MM.1S (cell line): ENCODE data around the gene HOXC9.

ENCODE experiments used
- DNase-seq: peaks from one replicate; pipeline ENCODE4 v3.0.0-alpha.2; 2015
- H2AFZ ChIP-seq: fragments of 300-600 bp; sonication (generic); 2 replicates; pipeline ENCODE4 v1.6.0; 2016; ENCODE audit warnings: antibody characterized with exemption, low read length
- H3F3A ChIP-seq: fragments of 300-600 bp; sonication (generic); 2 replicates; pipeline ENCODE4 v1.6.1; 2016; ENCODE audit warnings: mild to moderate bottlenecking, antibody characterized with exemption, low read length, moderate library complexity, mixed read lengths; ENCODE audit not compliant: insufficient read depth
- H3K27ac ChIP-seq: fragments of 300-600 bp; sonication (generic); 2 replicates; pipeline ENCODE4 v1.5.1; 2016; ENCODE audit warnings: mild to moderate bottlenecking, low read length
- H3K27me3 ChIP-seq: fragments of 300-600 bp; sonication (generic); replicated peaks from 2 replicates; pipeline ENCODE4 v1.6.0; 2016; ENCODE audit warnings: low read length; ENCODE audit not compliant: insufficient read depth
- H3K36me3 ChIP-seq: fragments of 300-600 bp; sonication (generic); replicated peaks from 2 replicates; pipeline ENCODE4 v1.6.1; 2016; ENCODE audit warnings: mild to moderate bottlenecking, low read length, mixed read lengths; ENCODE audit not compliant: insufficient read depth
- H3K4me1 ChIP-seq: fragments of 300-600 bp; sonication (generic); 2 replicates; pipeline ENCODE4 v1.6.1; 2016; ENCODE audit warnings: low read length, mixed read lengths
- H3K4me2 ChIP-seq: fragments of 300-600 bp; sonication (generic); 2 replicates; pipeline ENCODE4 v1.6.0; 2016; ENCODE audit warnings: low read depth, low read length
- H3K4me3 ChIP-seq: fragments of 300-600 bp; sonication (generic); 2 replicates; pipeline ENCODE4 v1.5.1; 2016; ENCODE audit warnings: low read length, mixed read lengths
- H3K79me2 ChIP-seq: fragments of 300-600 bp; sonication (generic); 2 replicates; pipeline ENCODE4 v1.6.1; 2016; ENCODE audit warnings: mixed run types, low read length, mixed read lengths
- H3K9ac ChIP-seq: fragments of 300-600 bp; sonication (generic); 2 replicates; pipeline ENCODE4 v1.6.1; 2016; ENCODE audit warnings: low read length, mixed read lengths
- H3K9me2 ChIP-seq: fragments of 300-600 bp; sonication (generic); replicated peaks from 2 replicates; pipeline ENCODE4 v1.6.1; 2016; ENCODE audit warnings: mild to moderate bottlenecking, low read length, mixed read lengths; ENCODE audit not compliant: insufficient read depth
- H3K9me3 ChIP-seq: fragments of 300-600 bp; sonication (generic); replicated peaks from 2 replicates; pipeline ENCODE4 v1.6.1; 2016; ENCODE audit warnings: mild to moderate bottlenecking, low read length, mixed read lengths; ENCODE audit not compliant: insufficient read depth
- H4K20me1 ChIP-seq: fragments of 300-600 bp; sonication (generic); 2 replicates; pipeline ENCODE4 v1.6.1; 2016; ENCODE audit warnings: mild to moderate bottlenecking, low read length, moderate library complexity, mixed read lengths; ENCODE audit not compliant: insufficient read depth
- CTCF ChIP-seq: fragments of 300-600 bp; sonication (generic); IDR thresholded peaks from 2 replicates; pipeline ENCODE4 v1.5.1; 2016; ENCODE audit warnings: antibody characterized with exemption, low read length, mixed read lengths
- EZH2 ChIP-seq: fragments of 300-600 bp; sonication (generic); optimal IDR thresholded peaks from 2 replicates; pipeline ENCODE3; 2017; ENCODE audit warnings: low read depth, mild to moderate bottlenecking, antibody characterized with exemption, low read length, mixed read lengths
- EZH2phosphoT487 ChIP-seq: fragments of 300-600 bp; sonication (generic); IDR thresholded peaks from 2 replicates; pipeline ENCODE4 v1.6.1; 2018; ENCODE audit warnings: antibody characterized with exemption, low read length

The HOXC9 gene

GRCh38 chr12:53976172-53976822, 23.7 kb upstream of the HOXC9 start:
- H2AFZ ChIP-seq: no peak overlapping the region
- no peaks in the 10 kb centered on the region for H3K36me3 ChIP-seq
- H4K20me1 ChIP-seq: no peaks in the 10 kb centered on the region; the same call in 1 of the 2 replicates
- no peak overlapping the region for H3K27ac ChIP-seq
- peaks cover 4% of the 10 kb centered on the region; the same call in 1 of the 2 replicates for H3F3A ChIP-seq
- DNase-seq: no peak
- no peak overlapping the region for H3K9ac ChIP-seq
- TF ChIP-seq CTCF: no peak
- no peak for TF ChIP-seq EZH2phosphoT487
- no peak for TF ChIP-seq EZH2
- no peaks in the 10 kb centered on the region for H3K9me2 ChIP-seq
- no peaks in the 10 kb centered on the region for H3K9me3 ChIP-seq
- no peak overlapping the region for H3K4me2 ChIP-seq
- H3K27me3 ChIP-seq: peaks cover 96% of the 10 kb centered on the region
- H3K79me2 ChIP-seq: no peaks in the 10 kb centered on the region
- H3K4me3 ChIP-seq: no peak overlapping the region
- peaks cover 5% of the 10 kb centered on the region; the same call in 1 of the 2 replicates for H3K4me1 ChIP-seq

GRCh38 chr12:53976823-53977595, 23.0 kb upstream of the HOXC9 start:
- H3K9me3 ChIP-seq: no peaks in the 10 kb centered on the region
- no peaks in the 10 kb centered on the region; the same call in none of the 2 replicates for H4K20me1 ChIP-seq
- H3K4me2 ChIP-seq: no peak overlapping the region
- no peaks in the 10 kb centered on the region for H3K9me2 ChIP-seq
- no peaks in the 10 kb centered on the region for H3K79me2 ChIP-seq
- no peak overlapping the region for H3K4me3 ChIP-seq
- TF ChIP-seq CTCF (no peak), EZH2phosphoT487 (no peak), EZH2 (no peak)
- no peak for DNase-seq
- H3F3A ChIP-seq: peaks cover 4% of the 10 kb centered on the region; the same call in 1 of the 2 replicates
- H3K27me3 ChIP-seq: peaks cover 96% of the 10 kb centered on the region
- no peak overlapping the region for H2AFZ ChIP-seq
- H3K4me1 ChIP-seq: peaks cover 5% of the 10 kb centered on the region; the same call in 1 of the 2 replicates
- no peak overlapping the region for H3K9ac ChIP-seq
- H3K36me3 ChIP-seq: no peaks in the 10 kb centered on the region
- no peak overlapping the region for H3K27ac ChIP-seq

GRCh38 chr12:53977596-53978445, 22.1 kb upstream of the HOXC9 start:
- no peaks in the 10 kb centered on the region for H3K36me3 ChIP-seq
- H3K27ac ChIP-seq: no peak overlapping the region
- H3K79me2 ChIP-seq: no peaks in the 10 kb centered on the region
- H3K4me3 ChIP-seq: no peak overlapping the region
- peak; percentile 49 for DNase-seq
- no peak overlapping the region for H3K9ac ChIP-seq
- peaks cover 96% of the 10 kb centered on the region for H3K27me3 ChIP-seq
- H2AFZ ChIP-seq: no peak overlapping the region
- H3K4me2 ChIP-seq: peak overlapping the region; percentile 41; the same call in 1 of the 2 replicates
- H3K9me2 ChIP-seq: no peaks in the 10 kb centered on the region
- H3K4me1 ChIP-seq: peaks cover 5% of the 10 kb centered on the region; the same call in 1 of the 2 replicates
- TF ChIP-seq EZH2: no peak
- no peak for TF ChIP-seq CTCF
- no peak for TF ChIP-seq EZH2phosphoT487
- H3F3A ChIP-seq: peaks cover 4% of the 10 kb centered on the region; the same call in 1 of the 2 replicates
- no peaks in the 10 kb centered on the region for H3K9me3 ChIP-seq
- H4K20me1 ChIP-seq: no peaks in the 10 kb centered on the region; the same call in none of the 2 replicates
